GM12864 (cell line): ENCODE measurements around the gene SH3PXD2A.
A peak's percentile ranks its signal among the peaks of the same experiment; 100 is the strongest.

Experiments
- DNase-seq: peaks from one replicate; pipeline ENCODE4 v3.0.0-alpha.2; 2011; ENCODE audit warnings: low read depth
- H3K4me3 ChIP-seq: 2 replicates; pipeline ENCODE4 v1.5.1; 2011; ENCODE audit warnings: mild to moderate bottlenecking, low read depth, low read length, control low read depth
- CTCF ChIP-seq: IDR thresholded peaks from 2 replicates; pipeline ENCODE4 v1.5.1; 2011; ENCODE audit warnings: low read depth, mild to moderate bottlenecking, moderate library complexity, low read length, control low read depth, inconsistent platforms; ENCODE audit errors: missing control alignments

The SH3PXD2A gene

GRCh38 chr10:103742824-103743223 lies 112.6 kb downstream of the SH3PXD2A start:
- H3K4me3 ChIP-seq: no peak overlapping the region
- TF ChIP-seq CTCF: no peak
- DNase-seq: no peak

GRCh38 chr10:103740611-103741010 lies 114.8 kb downstream of the SH3PXD2A start:
- no peak for TF ChIP-seq CTCF
- no peak overlapping the region for H3K4me3 ChIP-seq
- no peak for DNase-seq

GRCh38 chr10:103739039-103739764 lies 116.2 kb downstream of the SH3PXD2A start:
- no peak for DNase-seq
- no peak overlapping the region for H3K4me3 ChIP-seq
- no peak for TF ChIP-seq CTCF

- no peak for TF ChIP-seq CTCF
- no peak overlapping the region for H3K4me3 ChIP-seq
- DNase-seq: no peak
Measured at GRCh38 chr10:103737735-103738367, 117.5 kb downstream of the SH3PXD2A start.

- DNase-seq: no peak
- peak; percentile 16 for TF ChIP-seq CTCF
- no peak overlapping the region for H3K4me3 ChIP-seq
Measured at GRCh38 chr10:103736763-103737162, 118.6 kb downstream of the SH3PXD2A start.

- TF ChIP-seq CTCF: no peak
- no peak overlapping the region for H3K4me3 ChIP-seq
- no peak for DNase-seq
Measured at GRCh38 chr10:103736044-103736443, 119.3 kb downstream of the SH3PXD2A start.

GRCh38 chr10:103734731-103735130 lies 120.6 kb downstream of the SH3PXD2A start:
- H3K4me3 ChIP-seq: no peak overlapping the region
- DNase-seq: no peak
- TF ChIP-seq CTCF: no peak
